Ishikawa (cell line): ENCODE results near the gene SMG1.

Experiments
- CEBPB ChIP-seq: IDR thresholded peaks from 2 replicates; pipeline ENCODE4 v1.6.1; 2012
- CREB1 ChIP-seq: IDR thresholded peaks from 2 replicates; pipeline ENCODE4 v1.6.1; 2012; ENCODE audit warnings: low read depth
- EGR1 ChIP-seq: IDR thresholded peaks from 2 replicates; pipeline ENCODE4 v1.6.1; 2012
- EP300 ChIP-seq: IDR thresholded peaks from 2 replicates; pipeline ENCODE4 v1.6.1; 2012; ENCODE audit warnings: borderline replicate concordance
- FOXM1 ChIP-seq: IDR thresholded peaks from 2 replicates; pipeline ENCODE4 v1.6.1; 2012; ENCODE audit warnings: low read depth, borderline replicate concordance
- NFIC ChIP-seq: IDR thresholded peaks from 2 replicates; pipeline ENCODE4 v1.6.1; 2012
- RAD21 ChIP-seq: IDR thresholded peaks from 2 replicates; pipeline ENCODE4 v1.6.1; 2012; ENCODE audit warnings: low read depth
- TAF1 ChIP-seq: IDR thresholded peaks from 2 replicates; pipeline ENCODE4 v1.6.1; 2012; ENCODE audit warnings: low read depth, mild to moderate bottlenecking
- TCF12 ChIP-seq: IDR thresholded peaks from 2 replicates; pipeline ENCODE4 v1.6.1; 2012; ENCODE audit warnings: low read depth
- TEAD4 ChIP-seq: IDR thresholded peaks from 2 replicates; pipeline ENCODE4 v1.6.1; 2012
- YY1 ChIP-seq: IDR thresholded peaks from 2 replicates; pipeline ENCODE4 v1.6.1; 2012; ENCODE audit warnings: low read depth
- ZBTB7A ChIP-seq: IDR thresholded peaks from 2 replicates; pipeline ENCODE4 v1.6.1; 2012; ENCODE audit warnings: low read depth
- TF ChIP-seq, protein P1 (sequence below): IDR thresholded peaks from 2 replicates; pipeline ENCODE4 v1.6.1; 2012
- TF ChIP-seq, protein P2 (sequence below): IDR thresholded peaks from 2 replicates; pipeline ENCODE4 v1.6.1; 2012; ENCODE audit warnings: low read depth, mild to moderate bottlenecking
- TF ChIP-seq, protein P3 (sequence below): IDR thresholded peaks from 2 replicates; pipeline ENCODE4 v1.6.1; 2012

SMG1 gene

DNA sequence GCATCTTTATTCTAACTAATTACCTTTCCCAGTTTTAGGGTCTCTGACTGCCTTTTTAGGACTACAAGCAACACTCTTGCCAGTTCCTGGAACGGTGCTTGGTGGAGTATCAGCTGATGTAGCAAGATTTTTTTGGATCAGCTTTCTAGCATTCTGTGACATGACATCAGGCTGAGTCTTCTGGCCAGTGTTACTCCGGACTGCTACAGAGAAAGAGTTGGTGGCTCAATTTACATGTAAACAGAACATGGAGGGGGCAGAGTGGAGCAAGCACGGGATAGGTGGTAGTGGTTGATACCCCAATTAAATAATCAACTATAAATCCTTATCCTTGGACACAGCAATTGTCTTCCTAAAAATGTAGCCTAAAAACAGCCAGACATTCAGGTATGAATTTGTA is 114.3 kb downstream of the SMG1 start:
- TF ChIP-seq YY1 (no peak), EGR1 (no peak), EP300 (no peak), FOXM1 (no peak), NFIC (no peak), CEBPB (no peak), TCF12 (no peak), TEAD4 (no peak), CREB1 (no peak), RAD21 (no peak), TAF1 (no peak)
- TF ChIP-seq, protein P1, sequence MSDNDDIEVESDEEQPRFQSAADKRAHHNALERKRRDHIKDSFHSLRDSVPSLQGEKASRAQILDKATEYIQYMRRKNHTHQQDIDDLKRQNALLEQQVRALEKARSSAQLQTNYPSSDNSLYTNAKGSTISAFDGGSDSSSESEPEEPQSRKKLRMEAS, result no peak
- TF ChIP-seq, protein P2, sequence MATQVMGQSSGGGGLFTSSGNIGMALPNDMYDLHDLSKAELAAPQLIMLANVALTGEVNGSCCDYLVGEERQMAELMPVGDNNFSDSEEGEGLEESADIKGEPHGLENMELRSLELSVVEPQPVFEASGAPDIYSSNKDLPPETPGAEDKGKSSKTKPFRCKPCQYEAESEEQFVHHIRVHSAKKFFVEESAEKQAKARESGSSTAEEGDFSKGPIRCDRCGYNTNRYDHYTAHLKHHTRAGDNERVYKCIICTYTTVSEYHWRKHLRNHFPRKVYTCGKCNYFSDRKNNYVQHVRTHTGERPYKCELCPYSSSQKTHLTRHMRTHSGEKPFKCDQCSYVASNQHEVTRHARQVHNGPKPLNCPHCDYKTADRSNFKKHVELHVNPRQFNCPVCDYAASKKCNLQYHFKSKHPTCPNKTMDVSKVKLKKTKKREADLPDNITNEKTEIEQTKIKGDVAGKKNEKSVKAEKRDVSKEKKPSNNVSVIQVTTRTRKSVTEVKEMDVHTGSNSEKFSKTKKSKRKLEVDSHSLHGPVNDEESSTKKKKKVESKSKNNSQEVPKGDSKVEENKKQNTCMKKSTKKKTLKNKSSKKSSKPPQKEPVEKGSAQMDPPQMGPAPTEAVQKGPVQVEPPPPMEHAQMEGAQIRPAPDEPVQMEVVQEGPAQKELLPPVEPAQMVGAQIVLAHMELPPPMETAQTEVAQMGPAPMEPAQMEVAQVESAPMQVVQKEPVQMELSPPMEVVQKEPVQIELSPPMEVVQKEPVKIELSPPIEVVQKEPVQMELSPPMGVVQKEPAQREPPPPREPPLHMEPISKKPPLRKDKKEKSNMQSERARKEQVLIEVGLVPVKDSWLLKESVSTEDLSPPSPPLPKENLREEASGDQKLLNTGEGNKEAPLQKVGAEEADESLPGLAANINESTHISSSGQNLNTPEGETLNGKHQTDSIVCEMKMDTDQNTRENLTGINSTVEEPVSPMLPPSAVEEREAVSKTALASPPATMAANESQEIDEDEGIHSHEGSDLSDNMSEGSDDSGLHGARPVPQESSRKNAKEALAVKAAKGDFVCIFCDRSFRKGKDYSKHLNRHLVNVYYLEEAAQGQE, result no peak

DNA sequence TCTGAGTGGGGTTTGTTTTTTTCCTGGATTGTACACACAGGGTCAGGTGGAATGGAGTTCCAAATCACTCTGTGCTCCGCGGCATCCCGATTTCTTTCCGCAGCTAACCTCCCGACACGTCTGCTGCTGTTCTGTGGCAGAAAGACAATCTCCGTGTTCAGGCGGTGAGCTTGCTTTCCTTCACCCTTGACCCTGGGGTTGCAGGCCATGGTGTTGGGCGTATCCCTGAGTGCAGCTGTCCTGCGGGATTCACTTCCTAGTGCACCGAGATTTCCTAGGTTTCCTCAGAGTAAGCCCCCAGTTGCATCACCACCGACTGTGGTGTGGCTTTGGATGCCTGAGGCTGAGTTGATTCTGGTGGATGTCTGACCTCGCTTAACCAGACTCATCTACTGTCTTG is 117.0 kb downstream of the SMG1 start:
- no peak for TF ChIP-seq EGR1
- TF ChIP-seq, protein P2, result no peak
- TF ChIP-seq TCF12, result no peak
- no peak for TF ChIP-seq RAD21
- TF ChIP-seq EP300, result no peak
- TF ChIP-seq NFIC, result no peak
- no peak for TF ChIP-seq TEAD4
- TF ChIP-seq FOXM1, result no peak
- TF ChIP-seq CEBPB, result no peak
- TF ChIP-seq, protein P1, result no peak
- no peak for TF ChIP-seq TAF1
- no peak for TF ChIP-seq CREB1
- TF ChIP-seq, protein P3, sequence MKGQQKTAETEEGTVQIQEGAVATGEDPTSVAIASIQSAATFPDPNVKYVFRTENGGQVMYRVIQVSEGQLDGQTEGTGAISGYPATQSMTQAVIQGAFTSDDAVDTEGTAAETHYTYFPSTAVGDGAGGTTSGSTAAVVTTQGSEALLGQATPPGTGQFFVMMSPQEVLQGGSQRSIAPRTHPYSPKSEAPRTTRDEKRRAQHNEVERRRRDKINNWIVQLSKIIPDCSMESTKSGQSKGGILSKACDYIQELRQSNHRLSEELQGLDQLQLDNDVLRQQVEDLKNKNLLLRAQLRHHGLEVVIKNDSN, result no peak
- TF ChIP-seq ZBTB7A, result no peak
- TF ChIP-seq YY1, result no peak

DNA sequence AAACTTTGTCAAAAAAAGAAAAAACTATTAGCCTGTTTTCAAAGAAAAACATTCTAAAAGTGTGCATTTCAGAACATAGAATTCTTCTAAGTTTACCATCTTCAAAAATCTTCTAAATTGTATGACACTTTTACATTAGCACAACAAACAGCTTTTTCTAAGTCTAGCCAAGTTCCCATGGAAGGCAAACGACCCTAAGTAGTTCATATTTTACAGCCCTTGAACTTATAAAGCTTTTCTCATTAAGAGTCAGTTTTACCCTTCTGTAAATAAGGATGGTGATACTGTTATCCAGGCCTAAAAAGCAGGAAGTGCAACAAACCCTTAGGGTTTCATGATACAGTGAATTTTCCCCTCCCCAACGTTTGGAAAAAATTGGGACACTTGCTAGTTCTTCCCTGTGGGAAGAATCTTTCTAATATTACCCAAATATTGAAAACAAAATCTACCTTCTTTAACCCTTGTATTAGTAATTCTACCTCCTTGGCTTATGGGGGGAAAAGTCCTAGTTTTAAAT is 120.9 kb downstream of the SMG1 start:
- no peak for TF ChIP-seq EP300
- TF ChIP-seq FOXM1, result no peak
- no peak for TF ChIP-seq CREB1
- no peak for TF ChIP-seq CEBPB
- TF ChIP-seq EGR1, result no peak
- TF ChIP-seq ZBTB7A, result no peak
- TF ChIP-seq RAD21, result no peak
- TF ChIP-seq, protein P1, result no peak
- TF ChIP-seq TCF12, result no peak
- TF ChIP-seq, protein P3, result no peak
- TF ChIP-seq NFIC, result no peak
- TF ChIP-seq TEAD4, result no peak
- no peak for TF ChIP-seq YY1
- TF ChIP-seq TAF1, result no peak
- TF ChIP-seq, protein P2, result no peak

DNA sequence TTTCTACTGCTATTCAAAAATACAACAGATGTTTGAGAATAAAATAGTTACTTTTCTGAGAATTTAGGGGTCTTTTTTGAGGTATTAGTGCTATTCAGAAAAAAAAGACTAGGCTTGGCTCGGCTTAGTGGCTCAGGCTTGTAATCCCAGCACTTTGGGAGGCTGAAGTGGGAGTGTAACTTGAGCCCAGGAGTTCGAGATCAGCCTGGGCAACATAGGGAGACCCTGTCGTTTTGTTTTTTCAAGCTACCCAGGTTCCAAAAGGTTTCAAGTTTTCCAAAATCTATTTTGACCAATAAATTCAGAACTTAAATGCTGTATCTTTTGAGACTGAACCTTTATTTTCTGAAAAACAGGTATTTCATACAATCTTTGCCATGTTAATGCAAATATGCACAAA is 121.7 kb downstream of the SMG1 start:
- TF ChIP-seq, protein P3, result no peak
- TF ChIP-seq, protein P1, result no peak
- TF ChIP-seq, protein P2, result no peak
- TF ChIP-seq TAF1 (no peak), FOXM1 (no peak), TEAD4 (no peak), YY1 (no peak), EGR1 (no peak), CEBPB (no peak), RAD21 (no peak), TCF12 (no peak)
